Peyer's patch (tissue), 4 donors: ENCODE measurements around the gene IFI27L1. TPM values are rescaled to one million over a fixed set of nuclear protein-coding genes. Genes with fewer than 3 reads are reported as not detected.

ENCODE experiments used
- DNase-seq, 3 donors: peaks; one replicate each; pipeline ENCODE4 v3.0.0-alpha.2; 2017 to 2019
- H3K27ac ChIP-seq, 4 donors: fragments of 200-600 bp; sonication (generic); one replicate each; pipeline ENCODE4 v1.5.1; 2016 to 2019
- H3K27me3 ChIP-seq, 2 donors: fragments of 200-600 bp; sonication (generic); one replicate each; pipeline ENCODE4 v1.5.1; 2019
- H3K36me3 ChIP-seq, 3 donors: fragments of 200-600 bp; sonication (generic); one replicate each; pipeline ENCODE4 v1.5.1; 2016 to 2019
- H3K4me1 ChIP-seq, 4 donors: fragments of 200-600 bp; sonication (generic); one replicate each; pipeline ENCODE4 v1.5.1; 2016 to 2019
- H3K4me3 ChIP-seq, 4 donors: fragments of 200-600 bp; sonication (generic); 1 replicate in 3 of 4; 2 replicates in 1 of 4; pipeline ENCODE4 v1.5.1; 2016 to 2019; ENCODE audit warnings: mild to moderate bottlenecking in 1 of 4
- H3K9me3 ChIP-seq, 4 donors: fragments of 200-600 bp; sonication (generic); one replicate each; pipeline ENCODE4 v1.5.1; 2016 to 2019; ENCODE audit warnings: mild to moderate bottlenecking in 1 of 4
- POLR2A ChIP-seq, 2 donors: fragments of 450-650 bp; IDR thresholded peaks; one replicate each; pipeline ENCODE4 v1.5.1; 2017; ENCODE audit warnings: antibody characterized with exemption in 2 of 2, mild to moderate bottlenecking in 2 of 2, moderate library complexity in 2 of 2
- total RNA-seq, 4 donors: library from RNA; depleted of rRNA; stranded (reverse); fragments of >200 nt; gene quantifications; one replicate each; pipeline ENCODE4 v1.1.0, GENCODE V29; 2016
- TF ChIP-seq, protein P1 (sequence below), 6 experiments: fragments of 450-650 bp in 4 of 6; fragments of 200-600 bp in 2 of 6; sonication (generic) in 1 of 6; IDR thresholded peaks; one replicate each; pipeline ENCODE4 v1.5.1; 2017 to 2019; ENCODE audit warnings: antibody characterized with exemption in 6 of 6, mild to moderate bottlenecking in 3 of 6, moderate library complexity in 1 of 6

Gene IFI27L1
- total RNA-seq, 4 donors from 2014 or later: 4.9 to 14.7 (median 6.6) TPM

DNA sequence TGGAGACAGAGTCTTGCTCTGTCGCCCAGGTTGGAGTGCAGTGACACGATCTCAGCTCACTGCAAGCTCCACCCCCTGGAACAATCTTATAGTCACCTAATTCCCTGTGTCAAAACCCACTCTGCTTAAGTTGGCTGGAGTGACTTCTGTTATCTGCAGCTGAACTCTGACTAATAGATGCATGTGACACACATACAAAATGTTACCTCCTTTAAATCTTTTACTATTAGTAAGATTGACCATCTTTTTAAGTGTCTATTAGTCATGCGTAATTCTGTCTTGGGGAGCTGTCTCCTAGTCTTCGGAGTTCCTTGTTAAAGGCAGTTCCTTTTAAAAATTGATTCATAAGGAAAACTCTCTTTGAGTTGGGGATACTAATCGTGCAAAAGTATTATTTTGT is 7.4 kb downstream of the IFI27L1 start:
- Histone ChIP-seq H3K27ac (no peak overlapping the region), H3K4me3 (no peak overlapping the region), H3K36me3 (no peaks in the 10 kb centered on the region), H3K9me3 (no peaks in the 10 kb centered on the region), H3K4me1 (no peaks in the 10 kb centered on the region), H3K27me3 (no peaks in the 10 kb centered on the region)
- no peak for DNase-seq
- TF ChIP-seq, protein P1, sequence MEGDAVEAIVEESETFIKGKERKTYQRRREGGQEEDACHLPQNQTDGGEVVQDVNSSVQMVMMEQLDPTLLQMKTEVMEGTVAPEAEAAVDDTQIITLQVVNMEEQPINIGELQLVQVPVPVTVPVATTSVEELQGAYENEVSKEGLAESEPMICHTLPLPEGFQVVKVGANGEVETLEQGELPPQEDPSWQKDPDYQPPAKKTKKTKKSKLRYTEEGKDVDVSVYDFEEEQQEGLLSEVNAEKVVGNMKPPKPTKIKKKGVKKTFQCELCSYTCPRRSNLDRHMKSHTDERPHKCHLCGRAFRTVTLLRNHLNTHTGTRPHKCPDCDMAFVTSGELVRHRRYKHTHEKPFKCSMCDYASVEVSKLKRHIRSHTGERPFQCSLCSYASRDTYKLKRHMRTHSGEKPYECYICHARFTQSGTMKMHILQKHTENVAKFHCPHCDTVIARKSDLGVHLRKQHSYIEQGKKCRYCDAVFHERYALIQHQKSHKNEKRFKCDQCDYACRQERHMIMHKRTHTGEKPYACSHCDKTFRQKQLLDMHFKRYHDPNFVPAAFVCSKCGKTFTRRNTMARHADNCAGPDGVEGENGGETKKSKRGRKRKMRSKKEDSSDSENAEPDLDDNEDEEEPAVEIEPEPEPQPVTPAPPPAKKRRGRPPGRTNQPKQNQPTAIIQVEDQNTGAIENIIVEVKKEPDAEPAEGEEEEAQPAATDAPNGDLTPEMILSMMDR (IDR thresholded peaks at IDR 0.05): no peak
- no peak for TF ChIP-seq POLR2A (IDR thresholded peaks at IDR 0.05)

DNA sequence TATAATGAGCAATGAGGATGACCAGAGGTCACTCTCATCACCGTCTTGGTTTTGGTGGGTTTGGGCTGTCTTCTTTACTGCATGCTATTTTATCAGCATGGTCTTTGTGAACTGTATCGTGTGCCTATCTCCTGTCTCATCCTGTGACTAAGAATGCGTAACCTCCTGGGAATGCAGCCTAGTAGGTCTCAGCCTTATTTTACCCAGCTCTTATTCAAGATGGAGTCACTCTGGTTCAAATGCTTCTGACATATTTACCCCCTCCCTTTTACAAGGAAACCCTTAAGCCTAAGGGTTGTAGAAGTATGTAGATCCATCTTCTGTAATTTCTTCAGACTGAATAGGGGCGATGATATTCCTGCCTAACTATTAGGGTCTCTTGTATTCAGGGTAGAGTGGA is 8.4 kb downstream of the IFI27L1 start:
- H3K4me1 ChIP-seq: no peaks in the 10 kb centered on the region
- H3K36me3 ChIP-seq: no peaks in the 10 kb centered on the region
- H3K27ac ChIP-seq: no peak overlapping the region
- H3K9me3 ChIP-seq: no peaks in the 10 kb centered on the region
- no peak for TF ChIP-seq POLR2A (IDR thresholded peaks at IDR 0.05)
- TF ChIP-seq, protein P1 (IDR thresholded peaks at IDR 0.05): no peak
- H3K27me3 ChIP-seq: no peaks in the 10 kb centered on the region
- DNase-seq: no peak
- no peak overlapping the region for H3K4me3 ChIP-seq

DNA sequence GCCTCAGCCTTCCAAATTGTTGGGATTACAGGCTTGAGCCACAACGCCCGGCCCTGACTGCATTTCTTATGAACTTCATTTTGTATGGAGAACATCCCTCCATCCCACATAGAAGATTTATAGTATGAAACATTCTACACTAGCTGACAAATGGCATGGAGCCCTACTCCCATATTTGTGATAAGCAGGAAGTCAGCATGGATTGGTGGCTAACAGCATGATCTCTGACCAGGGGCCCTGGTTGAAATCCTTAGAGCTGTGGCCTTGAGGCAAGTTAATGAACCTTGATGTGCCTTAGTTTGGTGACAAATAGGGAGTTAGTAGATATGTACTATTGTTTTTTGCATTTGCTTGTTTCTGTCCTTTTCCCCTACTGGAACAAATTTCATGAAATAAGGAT is 12.3 kb downstream of the IFI27L1 start:
- no peak for DNase-seq
- H3K27ac ChIP-seq: no peak overlapping the region
- H3K4me3 ChIP-seq: no peak overlapping the region
- no peaks in the 10 kb centered on the region for H3K9me3 ChIP-seq
- peaks cover 0 to 6% (median 0%) of the 10 kb centered on the region in 3 donors for H3K36me3 ChIP-seq
- no peaks in the 10 kb centered on the region for H3K4me1 ChIP-seq
- H3K27me3 ChIP-seq: no peaks in the 10 kb centered on the region
- no peak for TF ChIP-seq POLR2A (IDR thresholded peaks at IDR 0.05)
- TF ChIP-seq, protein P1 (IDR thresholded peaks at IDR 0.05): no peak

DNA sequence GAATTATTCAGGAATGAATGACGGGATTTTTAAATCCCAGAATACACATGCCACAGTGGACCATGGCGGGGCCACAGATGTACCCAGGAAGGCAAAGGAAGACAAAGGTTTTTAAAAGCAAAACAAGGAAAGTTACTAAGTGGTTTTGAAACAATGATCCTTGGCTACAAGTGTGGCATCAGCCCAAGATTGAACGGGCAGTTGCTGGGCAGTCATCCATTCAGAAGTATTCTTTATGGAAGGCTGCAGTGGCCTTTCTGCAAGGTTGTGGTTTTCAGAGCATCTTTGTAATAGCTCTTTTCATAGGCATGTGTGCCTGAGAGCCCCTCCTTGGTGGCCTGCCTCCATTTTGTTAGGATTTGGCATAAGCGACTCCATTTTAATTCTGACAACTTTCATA is 16.0 kb downstream of the IFI27L1 start:
- H3K27ac ChIP-seq: no peak overlapping the region
- no peak overlapping the region for H3K4me3 ChIP-seq
- H3K36me3 ChIP-seq: peaks cover 0 to 6% (median 0%) of the 10 kb centered on the region in 3 donors
- TF ChIP-seq, protein P1 (IDR thresholded peaks at IDR 0.05): no peak
- TF ChIP-seq POLR2A (IDR thresholded peaks at IDR 0.05): no peak
- no peaks in the 10 kb centered on the region for H3K9me3 ChIP-seq
- H3K4me1 ChIP-seq: no peaks in the 10 kb centered on the region
- no peaks in the 10 kb centered on the region for H3K27me3 ChIP-seq
- no peak for DNase-seq

DNA sequence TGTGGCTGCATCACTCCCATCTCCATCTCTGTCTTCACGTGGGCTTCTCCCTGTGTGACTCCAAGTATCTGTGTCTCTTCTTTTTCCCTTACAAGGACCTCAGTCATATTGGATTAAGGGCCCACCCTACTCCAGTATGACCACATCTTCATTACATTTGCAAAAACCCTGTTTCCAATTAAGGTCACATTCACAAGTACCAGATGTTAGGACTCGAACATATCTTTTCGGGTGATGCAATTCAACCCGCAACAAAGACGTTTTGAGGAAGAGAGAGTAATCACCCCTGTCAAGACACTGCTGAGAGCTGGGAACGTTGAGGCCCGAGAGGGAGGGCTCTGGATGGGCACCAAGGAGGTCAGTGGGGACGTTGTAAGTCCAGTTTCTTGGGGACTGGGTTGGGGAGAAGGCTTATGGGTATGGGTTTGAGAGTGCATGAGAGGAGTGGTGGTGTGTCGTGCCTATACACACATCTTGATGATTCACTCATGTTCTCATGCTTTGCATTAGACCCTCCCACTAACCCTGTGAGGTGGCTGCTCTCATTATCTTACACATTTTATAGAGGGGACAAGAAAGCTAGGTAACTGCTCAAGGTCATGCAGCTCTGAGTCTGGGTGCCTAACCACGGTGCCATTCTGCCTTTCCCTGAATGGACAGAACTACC is 17.3 kb downstream of the IFI27L1 start:
- H3K27me3 ChIP-seq: no peaks in the 10 kb centered on the region
- no peak for DNase-seq
- H3K36me3 ChIP-seq: peaks cover 0 to 6% (median 0%) of the 10 kb centered on the region in 3 donors
- no peaks in the 10 kb centered on the region for H3K9me3 ChIP-seq
- no peak overlapping the region for H3K27ac ChIP-seq
- H3K4me1 ChIP-seq: no peaks in the 10 kb centered on the region
- TF ChIP-seq, protein P1 (IDR thresholded peaks at IDR 0.05): no peak
- TF ChIP-seq POLR2A (IDR thresholded peaks at IDR 0.05): no peak
- no peak overlapping the region for H3K4me3 ChIP-seq
